A549 (cell line): ENCODE results near the gene CCL25. TPM values are rescaled to one million over a fixed set of nuclear protein-coding genes. Genes with fewer than 3 reads are reported as not detected.
A peak's percentile ranks its signal among the peaks of the same experiment; 100 is the strongest.

Experiments used
- ATAC-seq, 2 experiments: fragments of 200-7000 bp in 1 of 2; fragments of >200 bp in 1 of 2; cut with Nextera tagmentation in 1 of 2; cut with Tn5 transposase in 1 of 2; 3 replicates each; pipeline versions ENCODE4 v1.8.0 to v1.9.1; 2018 to 2020; ENCODE audit warnings: mild to moderate bottlenecking in 1 of 2, moderate library complexity in 1 of 2
- CTCF ChIA-PET: fragments of 300-600 bp; sonication (Branson Sonifier 250); formaldehyde crosslinking; extraction: SDS; loops from one replicate; lab custom pipeline; 2021; ENCODE audit warnings: antibody characterized with exemption, inconsistent platforms; lab: Yijun Ruan, JAX
- POLR2A ChIA-PET: fragments of 350-600 bp; formaldehyde crosslinking; extraction: SDS; loops from one replicate; lab custom pipeline; 2021; ENCODE audit warnings: antibody characterized with exemption, inconsistent platforms; lab: Yijun Ruan, JAX
- DNase-seq, 2 experiments: peaks; one replicate each; pipeline versions ENCODE4 v3.0.0 to v3.0.0-alpha.2; 2011 to 2016; ENCODE audit warnings: low read depth in 1 of 2, low spot score in 1 of 2
- FAIRE-seq: peaks from 2 replicates; lab custom pipeline; 2011; peaks lifted over from hg19 to GRCh38; lab: Jason Lieb, UNC
- H3K27ac ChIP-seq, 2 experiments: fragments of >200 bp; sonication (Bioruptor Twin); formaldehyde crosslinking; 3 replicates each; pipeline ENCODE4 v1.5.1; 2016 to 2017
- H3K4me1 ChIP-seq: fragments of >200 bp; sonication (Bioruptor Twin); formaldehyde crosslinking; 3 replicates; pipeline ENCODE4 v1.6.1; 2016
- H3K4me2 ChIP-seq: fragments of >200 bp; sonication (Bioruptor Twin); formaldehyde crosslinking; 3 replicates; pipeline ENCODE4 v1.6.1; 2016
- H3K4me3 ChIP-seq: fragments of >200 bp; sonication (Bioruptor Twin); formaldehyde crosslinking; 3 replicates; pipeline ENCODE4 v1.5.1; 2016
- H3K9me3 ChIP-seq: fragments of >200 bp; sonication (Bioruptor Twin); formaldehyde crosslinking; 3 replicates; pipeline ENCODE4 v1.6.1; 2016
- HMGXB4 ChIP-seq: fragments of 250-450 bp; sonication (Bioruptor Pico); IDR thresholded peaks from 2 replicates; pipeline ENCODE4 v1.5.0; 2021; ENCODE audit warnings: mild to moderate bottlenecking, moderate library complexity, borderline replicate concordance
- JUN ChIP-seq, 2 experiments: fragments of >200 bp; sonication (Bioruptor Twin); formaldehyde crosslinking; IDR thresholded peaks; 2 replicates in 1 of 2; 3 replicates in 1 of 2; pipeline ENCODE4 v1.6.1; 2016 to 2017
- KDM5A ChIP-seq: fragments of 200-600 bp; sonication (generic); IDR thresholded peaks from 2 replicates; pipeline ENCODE4 v1.6.1; 2016; ENCODE audit warnings: antibody characterized with exemption, mild to moderate bottlenecking
- NPAS2 ChIP-seq: fragments of 250-450 bp; sonication (Bioruptor Pico); IDR thresholded peaks from 2 replicates; pipeline ENCODE4 v1.8.0; 2022; ENCODE audit warnings: mild to moderate bottlenecking, moderate library complexity, borderline replicate concordance
- PHF8 ChIP-seq: fragments of 200-600 bp; sonication (generic); IDR thresholded peaks from 2 replicates; pipeline ENCODE4 v1.6.1; 2016; ENCODE audit warnings: low read depth, mild to moderate bottlenecking, antibody characterized with exemption, moderate library complexity, borderline replicate concordance
- RAD21 ChIP-seq, 2 experiments: fragments of >200 bp in 1 of 2; sonication (Bioruptor Twin) in 1 of 2; formaldehyde crosslinking in 1 of 2; IDR thresholded peaks in 1 of 2; conservative IDR thresholded peaks in 1 of 2; 2 replicates in 1 of 2; 3 replicates in 1 of 2; pipeline ENCODE4 v1.6.1; 2012 to 2018; ENCODE audit warnings: inconsistent platforms in 1 of 2
- SREBF2 ChIP-seq: fragments of 450-650 bp; IDR thresholded peaks from 2 replicates; pipeline ENCODE4 v1.6.1; 2014; ENCODE audit warnings: mild to moderate bottlenecking, moderate library complexity
- USF2 ChIP-seq: fragments of 450-650 bp; IDR thresholded peaks from 2 replicates; pipeline ENCODE4 v1.6.1; 2014; ENCODE audit warnings: antibody characterized with exemption
- ZSCAN20 ChIP-seq: fragments of 250-450 bp; sonication (Bioruptor Pico); IDR thresholded peaks from 2 replicates; pipeline ENCODE4 v1.8.0; 2022; ENCODE audit warnings: mild to moderate bottlenecking, moderate library complexity
- WGBS: methylation state at CpG from one replicate; pipeline ENCODE4 v1.1.6; 2017; ENCODE audit errors: missing lambda C conversion rate; 5-methylcytosine and 5-hydroxymethylcytosine counted together
- polyA plus RNA-seq, 4 experiments: library from polyadenylated mRNA; depleted of rRNA in 3 of 4; stranded (reverse); fragments of >200 nt; fragmentation: RNase III in 1 of 4; extraction: RNeasy Plus Mini Kit Qiagen cat#74134 plus additional on column Dnase treatment in 1 of 4; gene quantifications; 2 replicates in 3 of 4; 3 replicates in 1 of 4; pipeline ENCODE4 v1.2.3, GENCODE V29; 2011 to 2017
- TF ChIP-seq, protein P1 (sequence below): fragments of 200-600 bp; sonication (generic); IDR thresholded peaks from 2 replicates; pipeline ENCODE4 v1.6.1; 2016; ENCODE audit warnings: antibody characterized with exemption, mild to moderate bottlenecking, moderate library complexity
- TF ChIP-seq, protein P2 (sequence below): fragments of >200 bp; sonication (Bioruptor Twin); formaldehyde crosslinking; IDR thresholded peaks from 3 replicates; pipeline ENCODE4 v1.5.1; 2016

CCL25 gene
- polyA plus RNA-seq, 2 of the 4 experiments (the other 2 are of a cell fraction) = not detected

DNA sequence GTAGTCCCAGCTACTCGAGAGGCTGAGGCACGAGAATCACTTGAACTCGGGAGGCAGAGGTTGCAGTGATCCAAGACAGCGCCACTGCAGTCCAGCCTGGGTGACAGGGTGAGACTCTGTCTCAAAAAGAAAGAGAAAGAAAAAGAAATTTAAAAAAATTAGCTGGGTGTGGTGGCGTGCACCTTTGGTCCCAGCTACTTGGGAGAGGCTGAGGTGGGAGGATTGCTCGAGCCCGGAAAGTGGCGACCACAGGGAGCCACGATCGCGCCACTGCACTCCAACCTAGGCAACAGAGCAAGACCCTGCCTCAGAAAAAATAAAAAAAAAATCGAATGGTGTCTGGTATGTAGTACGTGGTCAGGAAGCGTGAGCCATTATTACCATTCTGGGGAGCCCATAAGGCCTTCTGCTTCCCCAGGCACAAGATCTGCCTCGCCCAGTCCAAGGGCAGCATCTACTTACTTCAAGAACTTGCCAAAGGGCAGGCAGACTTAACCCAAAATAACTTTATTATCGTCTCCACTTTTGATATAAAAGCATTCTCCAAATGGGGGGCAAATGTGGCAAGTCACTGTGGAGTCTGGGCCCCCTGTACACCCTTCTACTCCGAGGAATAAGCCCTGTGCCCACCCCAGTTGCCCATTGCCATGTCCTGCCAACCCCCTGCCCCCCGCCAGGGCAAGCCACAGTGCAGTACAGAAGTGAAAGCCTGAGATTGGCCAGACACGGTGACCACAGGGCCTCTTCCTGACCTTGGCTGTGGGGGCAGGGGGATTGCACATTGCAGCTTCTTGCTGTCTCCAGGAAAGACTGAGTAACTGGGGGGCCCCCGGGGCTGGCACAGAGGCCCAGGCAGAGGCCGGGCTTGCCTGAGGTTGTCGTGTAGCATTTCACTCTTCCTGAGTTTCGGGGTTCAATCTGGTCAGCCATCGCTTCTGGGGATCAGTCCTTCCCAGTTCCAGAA lies 12.6 kb downstream of the CCL25 start (continued):
- TF ChIP-seq HMGXB4 (no peak), JUN (IDR thresholded peaks at IDR 0.05) (no peak), NPAS2 (CRISPR knock-in tag) (no peak), ZSCAN20 (CRISPR knock-in tag) (no peak), KDM5A (no peak), PHF8 (no peak)
- TF ChIP-seq, protein P1, sequence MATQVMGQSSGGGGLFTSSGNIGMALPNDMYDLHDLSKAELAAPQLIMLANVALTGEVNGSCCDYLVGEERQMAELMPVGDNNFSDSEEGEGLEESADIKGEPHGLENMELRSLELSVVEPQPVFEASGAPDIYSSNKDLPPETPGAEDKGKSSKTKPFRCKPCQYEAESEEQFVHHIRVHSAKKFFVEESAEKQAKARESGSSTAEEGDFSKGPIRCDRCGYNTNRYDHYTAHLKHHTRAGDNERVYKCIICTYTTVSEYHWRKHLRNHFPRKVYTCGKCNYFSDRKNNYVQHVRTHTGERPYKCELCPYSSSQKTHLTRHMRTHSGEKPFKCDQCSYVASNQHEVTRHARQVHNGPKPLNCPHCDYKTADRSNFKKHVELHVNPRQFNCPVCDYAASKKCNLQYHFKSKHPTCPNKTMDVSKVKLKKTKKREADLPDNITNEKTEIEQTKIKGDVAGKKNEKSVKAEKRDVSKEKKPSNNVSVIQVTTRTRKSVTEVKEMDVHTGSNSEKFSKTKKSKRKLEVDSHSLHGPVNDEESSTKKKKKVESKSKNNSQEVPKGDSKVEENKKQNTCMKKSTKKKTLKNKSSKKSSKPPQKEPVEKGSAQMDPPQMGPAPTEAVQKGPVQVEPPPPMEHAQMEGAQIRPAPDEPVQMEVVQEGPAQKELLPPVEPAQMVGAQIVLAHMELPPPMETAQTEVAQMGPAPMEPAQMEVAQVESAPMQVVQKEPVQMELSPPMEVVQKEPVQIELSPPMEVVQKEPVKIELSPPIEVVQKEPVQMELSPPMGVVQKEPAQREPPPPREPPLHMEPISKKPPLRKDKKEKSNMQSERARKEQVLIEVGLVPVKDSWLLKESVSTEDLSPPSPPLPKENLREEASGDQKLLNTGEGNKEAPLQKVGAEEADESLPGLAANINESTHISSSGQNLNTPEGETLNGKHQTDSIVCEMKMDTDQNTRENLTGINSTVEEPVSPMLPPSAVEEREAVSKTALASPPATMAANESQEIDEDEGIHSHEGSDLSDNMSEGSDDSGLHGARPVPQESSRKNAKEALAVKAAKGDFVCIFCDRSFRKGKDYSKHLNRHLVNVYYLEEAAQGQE = no peak

DNA sequence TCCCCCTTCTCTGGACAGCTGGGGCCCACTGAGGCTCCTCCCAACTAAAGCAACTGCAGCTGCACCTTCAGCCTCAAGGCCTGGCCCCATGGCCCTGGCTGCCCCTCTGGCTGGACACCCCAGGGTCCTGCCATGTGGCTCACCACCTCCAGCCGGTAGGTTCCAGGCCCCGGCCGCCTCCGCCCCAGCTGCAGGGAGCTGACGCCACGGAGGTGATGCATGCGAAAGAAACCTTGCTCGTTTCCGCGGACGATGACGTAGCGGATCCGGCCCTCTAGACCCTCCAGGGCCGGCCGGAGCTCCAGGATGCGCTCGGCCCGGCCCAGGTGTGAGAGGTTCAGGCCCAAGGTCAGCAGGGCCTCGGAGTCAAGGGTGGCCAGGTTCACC lies 13.3 kb downstream of the CCL25 start:
- ChIA-PET POLR2A (no interaction called here), CTCF (no interaction called here)
- ATAC-seq (0 out of 6 replicates have a peak, but pooled peaks of 1 of the 2 experiments have one; percentile 19), FAIRE-seq (no peak), DNase-seq (no peak)
- H3K4me1 ChIP-seq = no peaks in the 10 kb centered on the region
- H3K27ac ChIP-seq = no peak overlapping the region
- WGBS = no CpG with 5 or more reads among the region's 20 CpGs
- H3K9me3 ChIP-seq = peaks cover 7% of the 10 kb centered on the region; the same call in 2 of the 3 replicates
- no peak overlapping the region for H3K4me2 ChIP-seq
- TF ChIP-seq USF2 (no peak), SREBF2 (no peak)
- TF ChIP-seq, all 56 proteins: peak for 0
- H3K4me3 ChIP-seq = no peak overlapping the region

DNA sequence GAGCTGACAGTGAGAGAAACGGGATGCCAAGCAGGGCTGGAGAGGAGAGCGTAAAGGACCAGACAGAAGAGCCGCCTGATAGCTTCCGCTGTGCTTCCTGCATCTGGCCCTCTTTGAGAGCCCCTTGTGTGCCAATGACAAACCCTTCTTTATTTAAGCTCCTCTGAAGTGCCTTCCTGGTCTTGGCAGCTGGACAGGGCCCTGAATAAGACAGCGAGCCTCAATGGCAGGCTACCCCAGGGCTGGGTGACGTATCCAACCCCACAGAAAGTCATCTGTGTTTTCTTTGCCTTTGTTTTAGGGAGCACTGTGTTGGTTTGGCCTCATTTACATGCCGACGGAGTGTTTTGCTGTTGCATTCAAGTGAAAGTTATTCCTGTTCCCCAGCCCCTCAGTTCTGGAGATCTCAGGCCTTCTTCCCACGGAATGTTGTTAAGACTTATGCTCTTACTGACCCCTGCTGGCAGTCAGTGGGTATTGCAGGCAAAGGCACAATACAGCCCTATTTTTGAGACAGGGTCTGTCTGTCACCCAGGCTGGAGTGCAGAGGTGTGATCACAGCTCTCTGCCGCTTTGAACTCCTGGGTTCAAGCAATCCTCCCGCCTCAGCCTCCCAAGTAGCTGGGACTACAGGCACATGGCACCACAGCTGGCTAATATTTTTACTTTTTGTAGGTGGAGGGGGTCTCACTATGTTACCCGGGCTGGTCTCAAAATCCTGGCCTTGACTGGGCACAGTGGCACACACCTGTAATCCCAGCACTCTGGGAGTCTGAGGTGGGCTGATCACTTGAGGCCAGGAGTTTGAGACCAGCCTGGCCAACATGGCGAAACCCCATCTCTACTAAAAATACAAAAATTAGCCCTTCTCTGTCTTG lies 16.8 kb downstream of the CCL25 start:
- DNase-seq = peak in 1 of 2 experiments; percentile 45
- POLR2A ChIA-PET = no interaction called here

More for the DNA sequence above, 16.8 kb downstream of the CCL25 start:
- no peak for TF ChIP-seq KDM5A
- TF ChIP-seq, protein P2, sequence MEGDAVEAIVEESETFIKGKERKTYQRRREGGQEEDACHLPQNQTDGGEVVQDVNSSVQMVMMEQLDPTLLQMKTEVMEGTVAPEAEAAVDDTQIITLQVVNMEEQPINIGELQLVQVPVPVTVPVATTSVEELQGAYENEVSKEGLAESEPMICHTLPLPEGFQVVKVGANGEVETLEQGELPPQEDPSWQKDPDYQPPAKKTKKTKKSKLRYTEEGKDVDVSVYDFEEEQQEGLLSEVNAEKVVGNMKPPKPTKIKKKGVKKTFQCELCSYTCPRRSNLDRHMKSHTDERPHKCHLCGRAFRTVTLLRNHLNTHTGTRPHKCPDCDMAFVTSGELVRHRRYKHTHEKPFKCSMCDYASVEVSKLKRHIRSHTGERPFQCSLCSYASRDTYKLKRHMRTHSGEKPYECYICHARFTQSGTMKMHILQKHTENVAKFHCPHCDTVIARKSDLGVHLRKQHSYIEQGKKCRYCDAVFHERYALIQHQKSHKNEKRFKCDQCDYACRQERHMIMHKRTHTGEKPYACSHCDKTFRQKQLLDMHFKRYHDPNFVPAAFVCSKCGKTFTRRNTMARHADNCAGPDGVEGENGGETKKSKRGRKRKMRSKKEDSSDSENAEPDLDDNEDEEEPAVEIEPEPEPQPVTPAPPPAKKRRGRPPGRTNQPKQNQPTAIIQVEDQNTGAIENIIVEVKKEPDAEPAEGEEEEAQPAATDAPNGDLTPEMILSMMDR = peak; percentile 21; the same call in 1 of the 3 replicates
- peak in 1 of 2 experiments; percentile 34; a peak in 2 of 5 replicates for TF ChIP-seq RAD21 (conservative IDR thresholded peaks at IDR 0.05 in 1 of 2, IDR thresholded peaks at IDR 0.05 in 1 of 2)
- 51% methylated on average over 13 of the region's 13 CpGs for WGBS
- Histone ChIP-seq H3K4me2 (no peak overlapping the region), H3K4me1 (no peaks in the 10 kb centered on the region), H3K4me3 (no peak overlapping the region), H3K9me3 (peaks cover 7% of the 10 kb centered on the region; the same call in 2 of the 3 replicates), H3K27ac (no peak overlapping the region)
- CTCF ChIA-PET = interaction anchor here (0.7 to 1.9 kb wide), 5 partner anchors 9 to 150 kb away, joined by 3 to 7 read pairs (median 3); no protein-coding TSS in a partner anchor
- ATAC-seq (no peak), FAIRE-seq (no peak)
